SK-N-SH (cell line): ENCODE results near the gene NR1H2.

Experiments used
- EP300 ChIP-seq, 2 experiments: IDR thresholded peaks; 2 replicates each; pipeline versions ENCODE4 v1.4.0 to v1.6.1; 2012; ENCODE audit warnings: borderline replicate concordance in 1 of 2, low read depth in 1 of 2, low read length in 1 of 2
- EZH2phosphoT487 ChIP-seq: fragments of 200-600 bp; sonication (generic); IDR thresholded peaks from 2 replicates; pipeline ENCODE4 v1.6.1; 2017; ENCODE audit warnings: low read depth, mixed run types, mild to moderate bottlenecking, antibody characterized with exemption, moderate library complexity, borderline replicate concordance
- GABPA ChIP-seq: IDR thresholded peaks from 2 replicates; pipeline ENCODE4 v1.4.0; 2012; ENCODE audit warnings: low read depth, mild to moderate bottlenecking
- MAX ChIP-seq: IDR thresholded peaks from 2 replicates; pipeline ENCODE4 v1.4.0; 2012; ENCODE audit warnings: low read depth
- TCF12 ChIP-seq: IDR thresholded peaks from 2 replicates; pipeline ENCODE4 v1.4.0; 2012
- TF ChIP-seq, protein P1 (sequence below): fragments of 200-600 bp; sonication (generic); IDR thresholded peaks from 2 replicates; pipeline ENCODE4 v1.6.1; 2017; ENCODE audit warnings: antibody characterized with exemption, mild to moderate bottlenecking, moderate library complexity

GRCh38 chr19:50419580-50420035 lies 43.4 kb downstream of the NR1H2 start:
- TF ChIP-seq, protein P1, sequence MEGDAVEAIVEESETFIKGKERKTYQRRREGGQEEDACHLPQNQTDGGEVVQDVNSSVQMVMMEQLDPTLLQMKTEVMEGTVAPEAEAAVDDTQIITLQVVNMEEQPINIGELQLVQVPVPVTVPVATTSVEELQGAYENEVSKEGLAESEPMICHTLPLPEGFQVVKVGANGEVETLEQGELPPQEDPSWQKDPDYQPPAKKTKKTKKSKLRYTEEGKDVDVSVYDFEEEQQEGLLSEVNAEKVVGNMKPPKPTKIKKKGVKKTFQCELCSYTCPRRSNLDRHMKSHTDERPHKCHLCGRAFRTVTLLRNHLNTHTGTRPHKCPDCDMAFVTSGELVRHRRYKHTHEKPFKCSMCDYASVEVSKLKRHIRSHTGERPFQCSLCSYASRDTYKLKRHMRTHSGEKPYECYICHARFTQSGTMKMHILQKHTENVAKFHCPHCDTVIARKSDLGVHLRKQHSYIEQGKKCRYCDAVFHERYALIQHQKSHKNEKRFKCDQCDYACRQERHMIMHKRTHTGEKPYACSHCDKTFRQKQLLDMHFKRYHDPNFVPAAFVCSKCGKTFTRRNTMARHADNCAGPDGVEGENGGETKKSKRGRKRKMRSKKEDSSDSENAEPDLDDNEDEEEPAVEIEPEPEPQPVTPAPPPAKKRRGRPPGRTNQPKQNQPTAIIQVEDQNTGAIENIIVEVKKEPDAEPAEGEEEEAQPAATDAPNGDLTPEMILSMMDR: no peak
- TF ChIP-seq MAX (no peak), GABPA (no peak), TCF12 (no peak), EZH2phosphoT487 (no peak), EP300 (IDR thresholded peaks at IDR 0.05; ENCODE audit: borderline replicate concordance in 1 of 2, low read depth in 1 of 2, low read length in 1 of 2) (no peak)
